Measurements from ENCODE around the gene CFAP52. TPM values are rescaled to one million over a fixed set of nuclear protein-coding genes. Genes with fewer than 3 reads are reported as not detected.

CFAP52 gene
- total RNA-seq, 1 donor from 2014 or later, result not detected

Other genes with a start within 250 kb of the CFAP52 start
- gene STX8, start 822 bp upstream of the CFAP52 start, total RNA-seq, result 43.8 and 46.6 TPM in 2 replicates
- under 0.01 TPM in 1 of 2 replicates, not detected in the other for gene USP43, start 68.9 kb downstream of the CFAP52 start, total RNA-seq
- gene DHRS7C, start 214.9 kb downstream of the CFAP52 start, total RNA-seq, result not detected in 2 replicates
- gene GSG1L2, start 245.4 kb downstream of the CFAP52 start, total RNA-seq, result not detected in 2 replicates
- gene GLP2R, start 249.3 kb downstream of the CFAP52 start, total RNA-seq, result under 0.01 TPM in 1 of 2 replicates, not detected in the other